Liver (tissue), 3 donors: ENCODE results near the gene RNF212.

Experiments
- ATF3 ChIP-seq: IDR thresholded peaks from 2 replicates; pipeline ENCODE4 v1.6.1; 2016; ENCODE audit warnings: antibody characterized with exemption
- EGR1 ChIP-seq, 2 donors: IDR thresholded peaks; 2 replicates each; pipeline ENCODE4 v1.6.1; 2016 to 2018; ENCODE audit warnings: antibody characterized with exemption in 2 of 2, low read depth in 2 of 2
- GABPA ChIP-seq, 2 donors: IDR thresholded peaks in 1 of 2; conservative IDR thresholded peaks in 1 of 2; 2 replicates each; pipeline ENCODE4 v1.6.1; 2016; ENCODE audit warnings: antibody characterized with exemption in 2 of 2, mild to moderate bottlenecking in 1 of 2, moderate library complexity in 1 of 2
- HNF4A ChIP-seq, 2 donors: conservative IDR thresholded peaks; 2 replicates each; pipeline ENCODE4 v1.6.1; 2016; ENCODE audit warnings: antibody characterized with exemption in 2 of 2, mild to moderate bottlenecking in 2 of 2
- JUND ChIP-seq, 2 donors: IDR thresholded peaks; 2 replicates each; pipeline ENCODE4 v1.6.1; 2016; ENCODE audit warnings: antibody characterized with exemption in 2 of 2
- MAX ChIP-seq: IDR thresholded peaks from 2 replicates; pipeline ENCODE4 v1.6.1; 2016; ENCODE audit warnings: antibody characterized with exemption
- RAD21 ChIP-seq, 2 donors: IDR thresholded peaks; 2 replicates each; pipeline ENCODE4 v1.6.1; 2016; ENCODE audit warnings: antibody characterized with exemption in 2 of 2, mild to moderate bottlenecking in 2 of 2
- REST ChIP-seq: IDR thresholded peaks from 2 replicates; pipeline ENCODE4 v1.6.1; 2016; ENCODE audit warnings: antibody characterized with exemption, mild to moderate bottlenecking
- SP1 ChIP-seq: IDR thresholded peaks from 2 replicates; pipeline ENCODE4 v1.6.1; 2018; ENCODE audit warnings: antibody characterized with exemption, mild to moderate bottlenecking
- YY1 ChIP-seq: IDR thresholded peaks from 2 replicates; pipeline ENCODE4 v1.6.1; 2016; ENCODE audit warnings: antibody characterized with exemption, mild to moderate bottlenecking
- TF ChIP-seq, protein P1 (sequence below): fragments of 150-350 bp; IDR thresholded peaks from 2 replicates; pipeline ENCODE4 v1.5.1; 2017; ENCODE audit warnings: improper control_type of control experiment, low read depth, low read length; ENCODE audit not compliant: missing input control
- donor health status: healthy.
- donor health status: healthy.

DNA sequence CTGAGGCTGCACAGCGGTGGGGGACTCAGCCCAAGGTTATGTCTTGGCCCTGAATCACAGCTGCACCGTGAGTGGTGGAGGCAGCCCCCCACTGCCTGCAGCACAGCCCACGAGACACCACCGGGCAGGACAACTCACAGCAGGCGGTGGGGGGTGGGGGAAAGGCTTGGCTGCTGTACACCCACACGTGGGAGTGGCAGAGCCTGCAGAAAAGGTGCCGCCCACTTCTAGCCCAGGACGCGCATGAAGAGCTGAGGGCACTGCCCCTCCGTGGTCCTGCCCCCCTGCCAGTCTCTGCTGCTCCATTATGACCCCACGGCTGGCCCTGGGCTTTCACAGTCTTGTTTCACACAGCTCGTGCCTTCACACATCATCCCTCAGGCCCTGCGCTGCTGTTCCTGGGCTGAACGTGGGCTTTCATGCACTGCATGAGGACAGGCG, 61.1 kb downstream of the RNF212 start:
- TF ChIP-seq REST, result no peak
- no peak for TF ChIP-seq EGR1 (IDR thresholded peaks at IDR 0.05; ENCODE audit: low read depth in 2 of 2)
- TF ChIP-seq, protein P1, sequence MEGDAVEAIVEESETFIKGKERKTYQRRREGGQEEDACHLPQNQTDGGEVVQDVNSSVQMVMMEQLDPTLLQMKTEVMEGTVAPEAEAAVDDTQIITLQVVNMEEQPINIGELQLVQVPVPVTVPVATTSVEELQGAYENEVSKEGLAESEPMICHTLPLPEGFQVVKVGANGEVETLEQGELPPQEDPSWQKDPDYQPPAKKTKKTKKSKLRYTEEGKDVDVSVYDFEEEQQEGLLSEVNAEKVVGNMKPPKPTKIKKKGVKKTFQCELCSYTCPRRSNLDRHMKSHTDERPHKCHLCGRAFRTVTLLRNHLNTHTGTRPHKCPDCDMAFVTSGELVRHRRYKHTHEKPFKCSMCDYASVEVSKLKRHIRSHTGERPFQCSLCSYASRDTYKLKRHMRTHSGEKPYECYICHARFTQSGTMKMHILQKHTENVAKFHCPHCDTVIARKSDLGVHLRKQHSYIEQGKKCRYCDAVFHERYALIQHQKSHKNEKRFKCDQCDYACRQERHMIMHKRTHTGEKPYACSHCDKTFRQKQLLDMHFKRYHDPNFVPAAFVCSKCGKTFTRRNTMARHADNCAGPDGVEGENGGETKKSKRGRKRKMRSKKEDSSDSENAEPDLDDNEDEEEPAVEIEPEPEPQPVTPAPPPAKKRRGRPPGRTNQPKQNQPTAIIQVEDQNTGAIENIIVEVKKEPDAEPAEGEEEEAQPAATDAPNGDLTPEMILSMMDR, result no peak
- TF ChIP-seq JUND (IDR thresholded peaks at IDR 0.05), result no peak
- no peak for TF ChIP-seq MAX
- TF ChIP-seq YY1, result no peak
- TF ChIP-seq ATF3, result no peak
- no peak for TF ChIP-seq GABPA (IDR thresholded peaks at IDR 0.05 in 1 of 2, conservative IDR thresholded peaks at IDR 0.05 in 1 of 2)
- TF ChIP-seq RAD21 (IDR thresholded peaks at IDR 0.05), result no peak
- TF ChIP-seq SP1, result no peak
- TF ChIP-seq HNF4A (conservative IDR thresholded peaks at IDR 0.05), result no peak
